GM12878 (cell line): ENCODE results near the gene PRPF6. TPM values are rescaled to one million over a fixed set of nuclear protein-coding genes. Genes with fewer than 3 reads are reported as not detected.

Experiments used
- ATF2 ChIP-seq: IDR thresholded peaks from 2 replicates; pipeline ENCODE4 v1.6.1; 2012; ENCODE audit warnings: low read length, inconsistent platforms
- CREB1 ChIP-seq: IDR thresholded peaks from 2 replicates; pipeline ENCODE4 v1.6.1; 2012; ENCODE audit warnings: low read depth, mild to moderate bottlenecking, inconsistent platforms
- DPF2 ChIP-seq: fragments of 450-650 bp; IDR thresholded peaks from 2 replicates; pipeline ENCODE4 v1.6.1; 2017; ENCODE audit warnings: mild to moderate bottlenecking
- GATAD2B ChIP-seq: fragments of 450-650 bp; conservative IDR thresholded peaks from 2 replicates; pipeline ENCODE4 v1.6.1; 2017; ENCODE audit warnings: low read depth, mild to moderate bottlenecking, moderate library complexity
- IRF3 ChIP-seq: fragments of 450-650 bp; IDR thresholded peaks from 2 replicates; pipeline ENCODE4 v1.6.1; 2014; ENCODE audit warnings: mild to moderate bottlenecking
- IRF4 ChIP-seq: IDR thresholded peaks from 2 replicates; pipeline ENCODE4 v1.6.1; 2011; ENCODE audit warnings: low read depth, low read length
- JUNB ChIP-seq: IDR thresholded peaks from 2 replicates; pipeline ENCODE4 v1.6.1; 2016; ENCODE audit warnings: antibody characterized with exemption, mild to moderate bottlenecking
- NR2F1 ChIP-seq: fragments of 450-650 bp; conservative IDR thresholded peaks from 2 replicates; pipeline ENCODE4 v1.6.1; 2017; ENCODE audit warnings: mild to moderate bottlenecking
- PBX3 ChIP-seq: IDR thresholded peaks from 2 replicates; pipeline ENCODE4 v1.6.1; 2011; ENCODE audit warnings: mild to moderate bottlenecking, low read depth, low read length, moderate library complexity; ENCODE audit not compliant: insufficient replicate concordance
- POLR2AphosphoS2 ChIP-seq: IDR thresholded peaks from 2 replicates; pipeline ENCODE4 v1.6.1; 2011; ENCODE audit warnings: low read depth, mild to moderate bottlenecking, low read length, improper control_type of control experiment, moderate library complexity
- SIX5 ChIP-seq: IDR thresholded peaks from 2 replicates; pipeline ENCODE4 v1.6.1; 2011; ENCODE audit warnings: mild to moderate bottlenecking, low read depth, low read length, moderate library complexity; ENCODE audit not compliant: severe bottlenecking
- SMAD5 ChIP-seq: IDR thresholded peaks from 2 replicates; pipeline ENCODE4 v1.6.1; 2016; ENCODE audit warnings: antibody characterized with exemption, low read depth
- SP1 ChIP-seq: IDR thresholded peaks from one replicate; pipeline ENCODE4 v1.6.1; 2011; ENCODE audit warnings: low read depth, low read length
- SREBF1 ChIP-seq: IDR thresholded peaks from 2 replicates; pipeline ENCODE4 v1.6.1; 2012; ENCODE audit warnings: mild to moderate bottlenecking, low read length
- SREBF2 ChIP-seq: IDR thresholded peaks from 2 replicates; pipeline ENCODE4 v1.6.1; 2012; ENCODE audit warnings: mild to moderate bottlenecking, low read length
- STAT3 ChIP-seq: IDR thresholded peaks from 2 replicates; pipeline ENCODE4 v1.6.1; 2011; ENCODE audit warnings: low read depth, low read length, improper control_type of control experiment
- SUPT20H ChIP-seq: IDR thresholded peaks from 2 replicates; pipeline ENCODE4 v1.6.1; 2011; ENCODE audit warnings: low read depth, mild to moderate bottlenecking, low read length, moderate library complexity, borderline replicate concordance; ENCODE audit not compliant: control insufficient read depth
- USF2 ChIP-seq: IDR thresholded peaks from 2 replicates; pipeline ENCODE4 v1.6.1; 2011; ENCODE audit warnings: low read depth, low read length, improper control_type of control experiment, borderline replicate concordance
- YBX1 ChIP-seq: fragments of 450-650 bp; IDR thresholded peaks from 2 replicates; pipeline ENCODE4 v1.6.1; 2016; ENCODE audit warnings: antibody characterized with exemption
- polyA plus RNA-seq, 11 experiments: library from polyadenylated mRNA; depleted of rRNA in 4 of 11; unstranded in 6 of 11; stranded (reverse) in 5 of 11; fragments of >200 nt; fragmentation: Nextera tagmentation in 4 of 11; fragmentation: Illumina TruSeq in 1 of 11; extraction: Ambion mirVana in 4 of 11; extraction: Trizol in 1 of 11; gene quantifications; 1 replicate in 1 of 11; 2 replicates in 10 of 11; pipeline versions ENCODE4 v1.2.1 to v1.2.3, GENCODE V29; 2011 to 2016; ENCODE audit warnings: inconsistent platforms in 2 of 11, missing spikeins in 2 of 11, low read depth in 1 of 11
- total RNA-seq, 4 experiments: library from RNA; depleted of rRNA in 3 of 4; stranded (reverse); fragments of >200 nt in 3 of 4; fragmentation: Illumina TruSeq in 1 of 4; extraction: Trizol in 1 of 4; gene quantifications; 2 replicates each; pipeline versions ENCODE4 v1.2.1 to v1.2.3, GENCODE V29; 2013 to 2021
- TF ChIP-seq, protein P1 (sequence below): fragments of 450-650 bp; formaldehyde crosslinking; IDR thresholded peaks from 2 replicates; pipeline ENCODE4 v1.4.0; 2022; ENCODE audit warnings: mild to moderate bottlenecking, moderate library complexity
- TF ChIP-seq, protein P2 (sequence below): IDR thresholded peaks from 2 replicates; pipeline ENCODE4 v1.6.1; 2011; ENCODE audit warnings: borderline replicate concordance, low read depth, mild to moderate bottlenecking, moderate library complexity, low read length; ENCODE audit not compliant: insufficient read depth, poor library complexity, severe bottlenecking

Gene PRPF6
- total and polyA plus RNA-seq, 10 of the 15 experiments (the other 5 are each of a cell fraction or from before 2014, with no cell fraction given) = 5.0 to 102 (median 71.3) TPM

GRCh38 chr20:64036346-64037198, 55.6 kb downstream of the PRPF6 start (continued):
- TF ChIP-seq, protein P1, sequence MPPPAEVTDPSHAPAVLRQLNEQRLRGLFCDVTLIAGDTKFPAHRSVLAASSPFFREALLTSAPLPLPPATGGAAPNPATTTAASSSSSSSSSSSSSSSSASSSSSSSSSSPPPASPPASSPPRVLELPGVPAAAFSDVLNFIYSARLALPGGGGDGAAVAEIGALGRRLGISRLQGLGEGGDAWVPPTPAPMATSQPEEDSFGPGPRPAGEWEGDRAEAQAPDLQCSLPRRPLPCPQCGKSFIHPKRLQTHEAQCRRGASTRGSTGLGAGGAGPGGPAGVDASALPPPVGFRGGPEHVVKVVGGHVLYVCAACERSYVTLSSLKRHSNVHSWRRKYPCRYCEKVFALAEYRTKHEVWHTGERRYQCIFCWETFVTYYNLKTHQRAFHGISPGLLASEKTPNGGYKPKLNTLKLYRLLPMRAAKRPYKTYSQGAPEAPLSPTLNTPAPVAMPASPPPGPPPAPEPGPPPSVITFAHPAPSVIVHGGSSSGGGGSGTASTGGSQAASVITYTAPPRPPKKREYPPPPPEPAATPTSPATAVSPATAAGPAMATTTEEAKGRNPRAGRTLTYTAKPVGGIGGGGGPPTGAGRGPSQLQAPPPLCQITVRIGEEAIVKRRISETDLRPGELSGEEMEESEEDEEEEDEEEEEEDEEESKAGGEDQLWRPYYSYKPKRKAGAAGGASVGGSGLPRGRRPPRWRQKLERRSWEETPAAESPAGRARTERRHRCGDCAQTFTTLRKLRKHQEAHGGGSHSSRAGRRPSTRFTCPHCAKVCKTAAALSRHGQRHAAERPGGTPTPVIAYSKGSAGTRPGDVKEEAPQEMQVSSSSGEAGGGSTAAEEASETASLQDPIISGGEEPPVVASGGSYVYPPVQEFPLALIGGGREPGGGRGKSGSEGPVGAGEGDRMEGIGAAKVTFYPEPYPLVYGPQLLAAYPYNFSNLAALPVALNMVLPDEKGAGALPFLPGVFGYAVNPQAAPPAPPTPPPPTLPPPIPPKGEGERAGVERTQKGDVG = no peak
- TF ChIP-seq POLR2AphosphoS2 = peak; percentile 11
- no peak for TF ChIP-seq IRF4
- TF ChIP-seq SUPT20H = no peak
- TF ChIP-seq IRF3 = no peak
- peak; percentile 90 for TF ChIP-seq NR2F1
- TF ChIP-seq ATF2 = no peak
- TF ChIP-seq JUNB = peak; percentile 19; the same call in 1 of the 2 replicates
- no peak for TF ChIP-seq GATAD2B
- TF ChIP-seq, protein P2, sequence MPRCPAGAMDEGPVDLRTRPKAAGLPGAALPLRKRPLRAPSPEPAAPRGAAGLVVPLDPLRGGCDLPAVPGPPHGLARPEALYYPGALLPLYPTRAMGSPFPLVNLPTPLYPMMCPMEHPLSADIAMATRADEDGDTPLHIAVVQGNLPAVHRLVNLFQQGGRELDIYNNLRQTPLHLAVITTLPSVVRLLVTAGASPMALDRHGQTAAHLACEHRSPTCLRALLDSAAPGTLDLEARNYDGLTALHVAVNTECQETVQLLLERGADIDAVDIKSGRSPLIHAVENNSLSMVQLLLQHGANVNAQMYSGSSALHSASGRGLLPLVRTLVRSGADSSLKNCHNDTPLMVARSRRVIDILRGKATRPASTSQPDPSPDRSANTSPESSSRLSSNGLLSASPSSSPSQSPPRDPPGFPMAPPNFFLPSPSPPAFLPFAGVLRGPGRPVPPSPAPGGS = peak; percentile 81
- no peak; the same call in 1 of the 2 replicates for TF ChIP-seq DPF2
- TF ChIP-seq SIX5 = no peak
- peak; percentile 51; the same call in 1 of the 2 replicates for TF ChIP-seq SMAD5
- no peak for TF ChIP-seq SREBF1
- no peak for TF ChIP-seq STAT3
- TF ChIP-seq PBX3 = no peak
- TF ChIP-seq CREB1 = no peak
- TF ChIP-seq YBX1 = no peak
- TF ChIP-seq USF2 = no peak
- TF ChIP-seq SREBF2 = no peak
- no peak for TF ChIP-seq SP1
